AG09319 (cell line): ENCODE results near the gene ATG2B.

ENCODE experiments used
- DNase-seq: peaks from one replicate; pipeline ENCODE4 v3.0.0-alpha.2; 2010; ENCODE audit warnings: low read depth; ENCODE audit errors: extremely low read depth
- CTCF ChIP-seq: IDR thresholded peaks from 2 replicates; pipeline ENCODE4 v1.5.1; 2011; ENCODE audit warnings: low read depth, mild to moderate bottlenecking, inconsistent platforms, low read length, moderate library complexity

The ATG2B gene

GRCh38 chr14:96391293-96392118, 28.4 kb upstream of the ATG2B start:
- no peak for TF ChIP-seq CTCF
- peak; percentile 87 for DNase-seq

- no peak for DNase-seq
- no peak for TF ChIP-seq CTCF
Observed at GRCh38 chr14:96390965-96391292, 27.8 kb upstream of the ATG2B start.

GRCh38 chr14:96385385-96385784, 22.2 kb upstream of the ATG2B start:
- no peak for DNase-seq
- no peak for TF ChIP-seq CTCF

- TF ChIP-seq CTCF, result no peak
- DNase-seq, result no peak
Observed at GRCh38 chr14:96384740-96385139, 21.6 kb upstream of the ATG2B start.

- DNase-seq, result no peak
- TF ChIP-seq CTCF, result no peak
Observed at GRCh38 chr14:96384053-96384452, 20.9 kb upstream of the ATG2B start.

- TF ChIP-seq CTCF, result no peak
- no peak for DNase-seq
Observed at GRCh38 chr14:96383445-96383844, 20.3 kb upstream of the ATG2B start.

GRCh38 chr14:96380735-96381134, 17.6 kb upstream of the ATG2B start:
- DNase-seq, result no peak
- TF ChIP-seq CTCF, result no peak
